ENCODE results near the gene PTPRU.

DNA sequence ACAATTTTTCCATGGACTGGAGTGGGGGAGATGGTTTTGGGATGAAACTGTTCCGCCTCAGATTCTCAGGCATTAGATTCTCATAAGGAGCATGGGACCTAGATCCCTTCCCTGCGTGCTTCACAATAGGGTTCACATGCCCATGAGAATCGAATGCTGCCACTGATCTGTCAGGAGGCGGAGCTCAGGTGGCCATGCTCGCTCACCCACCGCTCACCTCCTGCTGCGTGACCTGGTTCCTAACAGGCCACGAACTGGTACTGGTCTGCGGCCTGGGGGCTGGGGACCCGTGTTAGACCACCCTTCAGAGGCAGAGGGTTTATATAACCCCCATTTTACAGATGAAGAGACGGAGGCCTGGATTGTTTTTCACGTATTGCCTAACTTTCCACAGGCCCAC is 38.3 kb upstream of the PTPRU start:
- TF ChIP-seq, protein P1, sequence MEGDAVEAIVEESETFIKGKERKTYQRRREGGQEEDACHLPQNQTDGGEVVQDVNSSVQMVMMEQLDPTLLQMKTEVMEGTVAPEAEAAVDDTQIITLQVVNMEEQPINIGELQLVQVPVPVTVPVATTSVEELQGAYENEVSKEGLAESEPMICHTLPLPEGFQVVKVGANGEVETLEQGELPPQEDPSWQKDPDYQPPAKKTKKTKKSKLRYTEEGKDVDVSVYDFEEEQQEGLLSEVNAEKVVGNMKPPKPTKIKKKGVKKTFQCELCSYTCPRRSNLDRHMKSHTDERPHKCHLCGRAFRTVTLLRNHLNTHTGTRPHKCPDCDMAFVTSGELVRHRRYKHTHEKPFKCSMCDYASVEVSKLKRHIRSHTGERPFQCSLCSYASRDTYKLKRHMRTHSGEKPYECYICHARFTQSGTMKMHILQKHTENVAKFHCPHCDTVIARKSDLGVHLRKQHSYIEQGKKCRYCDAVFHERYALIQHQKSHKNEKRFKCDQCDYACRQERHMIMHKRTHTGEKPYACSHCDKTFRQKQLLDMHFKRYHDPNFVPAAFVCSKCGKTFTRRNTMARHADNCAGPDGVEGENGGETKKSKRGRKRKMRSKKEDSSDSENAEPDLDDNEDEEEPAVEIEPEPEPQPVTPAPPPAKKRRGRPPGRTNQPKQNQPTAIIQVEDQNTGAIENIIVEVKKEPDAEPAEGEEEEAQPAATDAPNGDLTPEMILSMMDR (IDR thresholded peaks at IDR 0.05; ENCODE audit: insufficient read depth, low read length, poor library complexity, severe bottlenecking), result no peak
- TF ChIP-seq EZH2phosphoT487 (conservative IDR thresholded peaks at IDR 0.05; ENCODE audit: low read length), result no peak
